HFF-Myc (cell line): Measurements from ENCODE around the gene LSM11.
A peak's percentile ranks its signal among the peaks of the same experiment; 100 is the strongest.

ENCODE experiments used
- DNase-seq: peaks from one replicate; pipeline ENCODE4 v3.0.0-alpha.2; 2011; ENCODE audit warnings: low read depth; ENCODE audit errors: extremely low read depth
- H3K4me3 ChIP-seq: replicated peaks from 2 replicates; pipeline ENCODE4 v1.5.1; 2011; ENCODE audit warnings: low read depth, mild to moderate bottlenecking, control low read depth, low read length
- CTCF ChIP-seq: IDR thresholded peaks from 2 replicates; pipeline ENCODE4 v1.5.1; 2012; ENCODE audit warnings: mild to moderate bottlenecking, low read depth, low read length, control low read depth; ENCODE audit errors: missing control alignments

LSM11 gene

GRCh38 chr5:157758706-157759105 lies 15.2 kb downstream of the LSM11 start:
- no peak overlapping the region for H3K4me3 ChIP-seq
- DNase-seq = no peak
- TF ChIP-seq CTCF = no peak

GRCh38 chr5:157761690-157762621 lies 18.4 kb downstream of the LSM11 start:
- DNase-seq = peak; percentile 35
- H3K4me3 ChIP-seq = no peak overlapping the region
- TF ChIP-seq CTCF = peak; percentile 81

- H3K4me3 ChIP-seq = no peak overlapping the region
- no peak for TF ChIP-seq CTCF
- DNase-seq = no peak
Measured at GRCh38 chr5:157764531-157764930, 21.0 kb downstream of the LSM11 start.

GRCh38 chr5:157766442-157766841 lies 22.9 kb downstream of the LSM11 start:
- DNase-seq = no peak
- TF ChIP-seq CTCF = no peak
- H3K4me3 ChIP-seq = no peak overlapping the region

GRCh38 chr5:157766902-157767301 lies 23.4 kb downstream of the LSM11 start:
- no peak for TF ChIP-seq CTCF
- DNase-seq = no peak
- H3K4me3 ChIP-seq = no peak overlapping the region

GRCh38 chr5:157767689-157768088 lies 24.2 kb downstream of the LSM11 start:
- TF ChIP-seq CTCF = no peak
- no peak overlapping the region for H3K4me3 ChIP-seq
- DNase-seq = no peak

- no peak for DNase-seq
- TF ChIP-seq CTCF = no peak
- H3K4me3 ChIP-seq = no peak overlapping the region
Measured at GRCh38 chr5:157770665-157771064, 27.2 kb downstream of the LSM11 start.
